ENCODE measurements around the gene SLC8A3. TPM values are rescaled to one million over a fixed set of nuclear protein-coding genes. Genes with fewer than 3 reads are reported as not detected.

SLC8A3 gene
- total and polyA plus RNA-seq, 3 donors from 2014 or later, result 0.39 to 0.61 (median 0.43) TPM

DNA sequence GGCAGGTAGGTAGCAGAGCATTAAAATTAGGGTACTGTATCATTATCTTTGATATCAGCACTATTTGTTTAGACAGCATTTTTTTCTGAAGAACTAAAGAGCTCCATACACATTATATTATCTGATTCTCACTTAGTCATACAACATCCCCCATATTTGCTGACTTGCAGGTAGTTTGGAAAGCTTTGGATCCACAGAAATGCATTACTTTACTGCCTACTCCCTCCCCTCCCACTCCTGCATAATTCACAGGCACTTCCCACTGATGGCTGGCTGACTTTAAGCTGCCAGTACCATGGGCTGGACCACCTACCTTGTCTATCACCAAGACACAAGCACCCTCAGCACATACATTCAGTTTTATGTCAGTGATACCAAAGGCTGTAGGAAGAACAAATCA, 110.4 kb downstream of the SLC8A3 start:
- Histone ChIP-seq H3K4me3 (no peak overlapping the region), H3K27me3 (no peaks in the 10 kb centered on the region), H3K4me1 (no peaks in the 10 kb centered on the region), H3K36me3 (ENCODE audit: low read depth, missing control alignments) (no peaks in the 10 kb centered on the region), H3K27ac (no peak overlapping the region), H3K9me3 (no peaks in the 10 kb centered on the region)
- no peak for TF ChIP-seq POLR2A (IDR thresholded peaks at IDR 0.05)
- TF ChIP-seq, protein P1, sequence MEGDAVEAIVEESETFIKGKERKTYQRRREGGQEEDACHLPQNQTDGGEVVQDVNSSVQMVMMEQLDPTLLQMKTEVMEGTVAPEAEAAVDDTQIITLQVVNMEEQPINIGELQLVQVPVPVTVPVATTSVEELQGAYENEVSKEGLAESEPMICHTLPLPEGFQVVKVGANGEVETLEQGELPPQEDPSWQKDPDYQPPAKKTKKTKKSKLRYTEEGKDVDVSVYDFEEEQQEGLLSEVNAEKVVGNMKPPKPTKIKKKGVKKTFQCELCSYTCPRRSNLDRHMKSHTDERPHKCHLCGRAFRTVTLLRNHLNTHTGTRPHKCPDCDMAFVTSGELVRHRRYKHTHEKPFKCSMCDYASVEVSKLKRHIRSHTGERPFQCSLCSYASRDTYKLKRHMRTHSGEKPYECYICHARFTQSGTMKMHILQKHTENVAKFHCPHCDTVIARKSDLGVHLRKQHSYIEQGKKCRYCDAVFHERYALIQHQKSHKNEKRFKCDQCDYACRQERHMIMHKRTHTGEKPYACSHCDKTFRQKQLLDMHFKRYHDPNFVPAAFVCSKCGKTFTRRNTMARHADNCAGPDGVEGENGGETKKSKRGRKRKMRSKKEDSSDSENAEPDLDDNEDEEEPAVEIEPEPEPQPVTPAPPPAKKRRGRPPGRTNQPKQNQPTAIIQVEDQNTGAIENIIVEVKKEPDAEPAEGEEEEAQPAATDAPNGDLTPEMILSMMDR (IDR thresholded peaks at IDR 0.05), result no peak
- no peak for DNase-seq
- intact Hi-C loops (cut with DNase I; ENCODE audit: low total_unique reads), result no loop called here

DNA sequence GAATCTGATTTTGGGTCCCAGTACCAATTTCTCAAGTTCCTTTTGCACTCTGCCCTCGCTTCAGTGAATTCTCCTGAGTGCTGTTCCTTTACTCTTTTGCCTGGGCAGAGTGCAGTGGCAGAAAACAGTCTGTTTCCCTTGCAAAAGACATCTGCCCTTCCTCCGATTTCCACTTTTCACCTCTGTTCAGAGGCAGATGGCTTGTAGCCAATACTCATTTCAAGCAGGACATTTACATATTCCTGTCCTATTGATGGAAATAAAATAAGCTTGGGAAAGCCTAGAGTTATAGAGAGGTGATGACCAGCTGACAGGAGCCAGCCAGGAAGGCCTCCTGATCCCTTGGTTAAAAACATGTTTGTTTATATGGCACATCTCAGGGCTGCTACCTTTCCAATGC, 111.0 kb downstream of the SLC8A3 start:
- Histone ChIP-seq H3K4me3 (no peak overlapping the region), H3K36me3 (ENCODE audit: low read depth, missing control alignments) (no peaks in the 10 kb centered on the region), H3K27me3 (no peaks in the 10 kb centered on the region), H3K27ac (no peak overlapping the region), H3K4me1 (no peaks in the 10 kb centered on the region), H3K9me3 (no peaks in the 10 kb centered on the region)
- intact Hi-C loops (cut with DNase I; ENCODE audit: low total_unique reads), result no loop called here
- no peak for DNase-seq
- TF ChIP-seq, protein P1 (IDR thresholded peaks at IDR 0.05), result no peak
- no peak for TF ChIP-seq POLR2A (IDR thresholded peaks at IDR 0.05)
- WGBS, 2 donors, result 32 to 57% methylated on average over 2 of the region's 2 CpGs

DNA sequence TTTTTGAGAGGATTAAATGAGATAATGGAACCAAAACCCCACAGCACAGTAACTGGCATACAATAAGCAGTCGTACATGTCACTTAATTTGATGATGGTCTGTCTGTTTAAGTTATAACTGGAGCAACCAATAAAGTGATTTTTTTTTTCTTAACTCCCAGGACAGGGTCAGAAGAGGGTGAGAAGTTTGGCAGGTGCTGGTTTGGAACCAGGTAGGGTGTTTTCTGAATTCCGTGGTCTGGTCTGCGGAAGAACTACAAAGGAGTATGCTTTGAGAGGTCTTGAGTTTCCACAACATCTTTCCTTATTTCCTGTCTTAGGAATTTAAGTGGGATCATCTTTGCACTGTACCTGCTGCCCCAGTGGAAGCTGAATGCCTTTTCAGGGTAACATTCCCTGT, 111.7 kb downstream of the SLC8A3 start:
- Histone ChIP-seq H3K36me3 (ENCODE audit: low read depth, missing control alignments) (no peaks in the 10 kb centered on the region), H3K9me3 (no peaks in the 10 kb centered on the region), H3K27me3 (no peaks in the 10 kb centered on the region), H3K4me1 (no peaks in the 10 kb centered on the region), H3K27ac (no peak overlapping the region), H3K4me3 (no peak overlapping the region)
- TF ChIP-seq, protein P1 (IDR thresholded peaks at IDR 0.05), result no peak
- no peak for TF ChIP-seq POLR2A (IDR thresholded peaks at IDR 0.05)
- no peak for DNase-seq
- 81 to 90% methylated on average over 3 of the region's 3 CpGs for WGBS, 2 donors
- intact Hi-C loops (cut with DNase I; ENCODE audit: low total_unique reads), result no loop called here

DNA sequence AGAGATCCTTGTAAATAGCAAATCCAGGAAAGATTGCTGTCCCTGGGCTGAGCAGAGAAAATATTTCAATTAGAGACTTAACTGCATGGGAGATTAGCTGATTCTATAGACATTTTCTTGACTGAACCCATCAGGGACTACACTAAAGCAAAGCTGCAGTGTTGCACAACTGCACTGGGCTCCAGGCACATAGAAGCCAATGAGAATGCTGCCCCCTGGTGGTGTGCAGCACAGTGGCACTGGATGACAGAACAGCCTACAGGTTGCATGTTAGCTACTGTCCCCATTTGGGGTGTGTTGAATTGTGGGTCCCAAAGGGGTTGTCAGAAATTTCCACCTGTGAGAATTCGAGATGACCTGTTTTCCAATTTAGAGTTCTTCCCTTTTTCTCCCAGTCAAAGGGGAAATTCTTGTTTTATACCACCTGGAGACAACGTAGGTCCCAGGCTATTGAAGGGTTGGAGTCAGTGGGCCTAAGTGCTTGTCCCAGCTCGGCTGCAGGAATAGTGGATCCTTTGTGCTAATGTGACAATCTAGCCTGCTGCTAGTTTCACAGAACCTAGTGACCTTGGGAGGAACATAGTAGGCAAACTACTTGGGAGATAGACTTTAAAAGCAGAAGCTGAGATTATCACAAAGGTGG, 114.7 kb downstream of the SLC8A3 start:
- peak; percentile 83 for DNase-seq
- Histone ChIP-seq H3K4me1 (no peaks in the 10 kb centered on the region), H3K27me3 (no peaks in the 10 kb centered on the region), H3K36me3 (ENCODE audit: low read depth, missing control alignments) (no peaks in the 10 kb centered on the region), H3K4me3 (no peak overlapping the region), H3K27ac (no peak overlapping the region), H3K9me3 (no peaks in the 10 kb centered on the region)
- WGBS, 2 donors, result 54 to 64% methylated on average over 3 of the region's 3 CpGs
- intact Hi-C loops (cut with DNase I; ENCODE audit: low total_unique reads), result no loop called here
- TF ChIP-seq, protein P1 (IDR thresholded peaks at IDR 0.05), result peak; percentile 73 to 81 (median 77)
- TF ChIP-seq POLR2A (IDR thresholded peaks at IDR 0.05), result no peak

DNA sequence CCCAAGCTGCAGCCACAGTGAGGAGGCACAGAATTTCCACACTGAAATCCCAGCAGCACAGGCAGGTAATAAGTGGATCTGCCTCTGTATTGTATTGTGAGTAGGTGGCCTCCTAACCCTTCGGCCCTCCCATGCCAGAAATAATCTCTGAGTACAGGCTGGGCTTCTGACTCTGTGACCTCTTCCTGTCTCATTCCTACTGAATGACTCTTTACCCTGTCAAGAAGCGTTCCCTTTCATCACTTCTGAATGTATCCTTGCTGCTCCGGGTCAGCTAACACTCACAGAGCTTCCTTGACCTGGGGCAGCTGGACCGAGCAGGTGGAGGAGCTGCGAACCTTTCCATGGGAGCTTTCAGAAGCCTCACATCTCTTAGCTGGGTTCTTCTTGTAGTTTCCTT, 119.6 kb downstream of the SLC8A3 start:
- DNase-seq, result no peak
- H3K9me3 ChIP-seq, result no peaks in the 10 kb centered on the region
- no peaks in the 10 kb centered on the region for H3K27me3 ChIP-seq
- no peak overlapping the region for H3K27ac ChIP-seq
- TF ChIP-seq POLR2A (IDR thresholded peaks at IDR 0.05), result no peak
- TF ChIP-seq, protein P1 (IDR thresholded peaks at IDR 0.05), result no peak
- H3K36me3 ChIP-seq (ENCODE audit: low read depth, missing control alignments), result no peaks in the 10 kb centered on the region
- intact Hi-C loops (cut with DNase I; ENCODE audit: low total_unique reads), result no loop called here
- WGBS, 2 donors, result 68 to 70% methylated on average over 5 of the region's 5 CpGs
- H3K4me1 ChIP-seq, result no peaks in the 10 kb centered on the region
- no peak overlapping the region for H3K4me3 ChIP-seq
